Measurements from ENCODE around the gene CAMTA2.

CAMTA2 gene

DNA sequence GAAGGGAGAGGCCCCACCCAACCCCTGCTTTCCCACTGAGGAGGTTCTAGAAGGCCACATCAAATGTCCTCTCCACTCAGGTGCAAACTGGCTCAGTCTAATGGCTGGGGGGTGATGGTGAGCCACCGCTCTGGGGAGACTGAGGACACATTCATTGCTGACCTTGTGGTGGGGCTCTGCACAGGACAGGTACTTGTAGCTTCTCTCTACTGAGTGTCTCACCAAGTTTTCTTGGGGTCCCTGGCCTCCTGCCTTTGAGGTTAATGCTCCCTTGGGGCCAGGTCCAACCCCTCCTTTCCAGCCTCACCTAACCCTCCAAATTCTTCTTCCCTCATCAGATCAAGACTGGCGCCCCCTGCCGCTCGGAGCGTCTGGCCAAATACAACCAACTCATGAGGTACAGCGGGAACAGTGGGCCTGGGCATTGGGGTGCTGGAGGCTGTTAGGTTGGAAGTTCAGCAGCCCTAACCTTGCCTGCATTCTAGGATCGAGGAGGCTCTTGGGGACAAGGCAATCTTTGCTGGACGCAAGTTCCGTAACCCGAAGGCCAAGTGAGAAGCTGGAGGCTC lies 30.9 kb downstream of the CAMTA2 start:
- H3K4me3 ChIP-seq (ENCODE audit: insufficient read depth, low read depth, low read length, poor library complexity, severe bottlenecking) = no peak overlapping the region
- no peak overlapping the region for H3K27ac ChIP-seq (ENCODE audit: insufficient read depth, low read length, poor library complexity, severe bottlenecking)
- no peaks in the 10 kb centered on the region for H3K9me3 ChIP-seq (ENCODE audit: control insufficient read depth, low read length)
- H3K27me3 ChIP-seq (replicated peaks; ENCODE audit: control insufficient read depth, insufficient read depth, low read length, poor library complexity, severe bottlenecking) = no peaks in the 10 kb centered on the region
- H3K4me1 ChIP-seq (ENCODE audit: control insufficient read depth, insufficient read depth, low read length, poor library complexity, severe bottlenecking) = no peaks in the 10 kb centered on the region
- H3K36me3 ChIP-seq (ENCODE audit: control insufficient read depth, insufficient read depth, low read length) = peaks cover 18% of the 10 kb centered on the region
- DNase-seq = no peak

DNA sequence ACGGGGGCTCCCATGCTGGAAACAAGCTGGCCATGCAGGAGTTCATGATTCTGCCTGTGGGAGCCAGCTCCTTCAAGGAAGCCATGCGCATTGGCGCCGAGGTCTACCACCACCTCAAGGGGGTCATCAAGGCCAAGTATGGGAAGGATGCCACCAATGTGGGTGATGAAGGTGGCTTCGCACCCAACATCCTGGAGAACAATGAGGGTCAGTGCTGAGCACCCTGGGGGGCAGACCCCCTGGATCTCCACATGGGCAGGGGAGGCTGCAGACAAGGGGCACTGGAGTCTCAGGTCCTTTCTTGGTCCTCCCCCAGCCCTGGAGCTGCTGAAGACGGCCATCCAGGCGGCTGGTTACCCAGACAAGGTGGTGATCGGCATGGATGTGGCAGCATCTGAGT lies 32.4 kb downstream of the CAMTA2 start:
- Histone ChIP-seq H3K4me1 (ENCODE audit: control insufficient read depth, insufficient read depth, low read length, poor library complexity, severe bottlenecking) (peaks cover 7% of the 10 kb centered on the region), H3K4me3 (ENCODE audit: insufficient read depth, low read depth, low read length, poor library complexity, severe bottlenecking) (no peak overlapping the region), H3K27ac (ENCODE audit: insufficient read depth, low read length, poor library complexity, severe bottlenecking) (no peak overlapping the region), H3K9me3 (ENCODE audit: control insufficient read depth, low read length) (no peaks in the 10 kb centered on the region), H3K36me3 (ENCODE audit: control insufficient read depth, insufficient read depth, low read length) (peaks cover 9% of the 10 kb centered on the region), H3K27me3 (replicated peaks; ENCODE audit: control insufficient read depth, insufficient read depth, low read length, poor library complexity, severe bottlenecking) (no peaks in the 10 kb centered on the region)
- DNase-seq = no peak

DNA sequence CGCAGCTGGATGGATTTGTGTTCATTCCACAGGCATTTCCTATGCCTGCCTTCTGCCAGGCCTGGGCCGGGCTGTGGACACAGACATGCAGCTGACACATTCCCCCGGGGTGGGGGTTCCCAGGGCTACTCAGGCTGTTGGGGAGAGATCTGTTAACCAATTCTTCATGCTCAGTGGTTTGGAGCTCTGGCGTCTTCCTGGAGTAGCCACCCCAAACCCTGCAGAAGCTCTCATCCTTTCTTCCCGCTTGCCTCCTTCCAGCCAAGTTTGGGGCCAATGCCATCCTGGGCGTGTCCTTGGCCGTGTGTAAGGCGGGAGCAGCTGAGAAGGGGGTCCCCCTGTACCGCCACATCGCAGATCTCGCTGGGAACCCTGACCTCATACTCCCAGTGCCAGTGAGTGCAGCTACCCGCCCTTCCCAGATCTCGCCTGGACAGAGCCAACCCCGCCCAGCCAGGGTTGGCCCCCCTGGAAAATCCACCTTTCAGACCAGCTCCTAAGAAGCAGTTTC lies 34.0 kb downstream of the CAMTA2 start:
- no peak overlapping the region for H3K4me3 ChIP-seq (ENCODE audit: insufficient read depth, low read depth, low read length, poor library complexity, severe bottlenecking)
- no peaks in the 10 kb centered on the region for H3K36me3 ChIP-seq (ENCODE audit: control insufficient read depth, insufficient read depth, low read length)
- H3K27me3 ChIP-seq (replicated peaks; ENCODE audit: control insufficient read depth, insufficient read depth, low read length, poor library complexity, severe bottlenecking) = no peaks in the 10 kb centered on the region
- no peak overlapping the region for H3K27ac ChIP-seq (ENCODE audit: insufficient read depth, low read length, poor library complexity, severe bottlenecking)
- no peaks in the 10 kb centered on the region for H3K9me3 ChIP-seq (ENCODE audit: control insufficient read depth, low read length)
- DNase-seq = no peak
- peaks cover 17% of the 10 kb centered on the region for H3K4me1 ChIP-seq (ENCODE audit: control insufficient read depth, insufficient read depth, low read length, poor library complexity, severe bottlenecking)

DNA sequence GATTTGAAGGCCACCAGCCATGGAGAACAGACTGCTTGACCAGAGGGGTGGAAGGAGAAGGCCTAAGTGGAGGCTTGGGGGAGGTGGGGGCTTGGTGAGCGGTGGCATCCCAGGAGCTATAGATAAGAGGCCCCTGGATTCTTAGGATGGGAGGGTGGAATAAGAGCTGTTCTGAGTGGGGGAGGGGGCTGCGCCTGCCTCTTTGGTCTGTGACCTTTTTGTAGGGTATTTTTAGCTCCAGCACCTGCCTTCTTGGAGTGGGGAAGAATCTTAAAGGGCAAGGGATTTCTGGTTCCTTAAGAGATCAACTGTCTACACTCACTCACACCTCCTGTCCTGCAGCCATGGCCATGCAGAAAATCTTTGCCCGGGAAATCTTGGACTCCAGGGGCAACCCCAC lies 36.0 kb downstream of the CAMTA2 start:
- Histone ChIP-seq H3K9me3 (ENCODE audit: control insufficient read depth, low read length) (no peaks in the 10 kb centered on the region), H3K36me3 (ENCODE audit: control insufficient read depth, insufficient read depth, low read length) (peaks cover 3% of the 10 kb centered on the region), H3K4me3 (ENCODE audit: insufficient read depth, low read depth, low read length, poor library complexity, severe bottlenecking) (no peak overlapping the region), H3K27me3 (replicated peaks; ENCODE audit: control insufficient read depth, insufficient read depth, low read length, poor library complexity, severe bottlenecking) (no peaks in the 10 kb centered on the region), H3K27ac (ENCODE audit: insufficient read depth, low read length, poor library complexity, severe bottlenecking) (no peak overlapping the region), H3K4me1 (ENCODE audit: control insufficient read depth, insufficient read depth, low read length, poor library complexity, severe bottlenecking) (peaks cover 23% of the 10 kb centered on the region)
- DNase-seq = no peak

DNA sequence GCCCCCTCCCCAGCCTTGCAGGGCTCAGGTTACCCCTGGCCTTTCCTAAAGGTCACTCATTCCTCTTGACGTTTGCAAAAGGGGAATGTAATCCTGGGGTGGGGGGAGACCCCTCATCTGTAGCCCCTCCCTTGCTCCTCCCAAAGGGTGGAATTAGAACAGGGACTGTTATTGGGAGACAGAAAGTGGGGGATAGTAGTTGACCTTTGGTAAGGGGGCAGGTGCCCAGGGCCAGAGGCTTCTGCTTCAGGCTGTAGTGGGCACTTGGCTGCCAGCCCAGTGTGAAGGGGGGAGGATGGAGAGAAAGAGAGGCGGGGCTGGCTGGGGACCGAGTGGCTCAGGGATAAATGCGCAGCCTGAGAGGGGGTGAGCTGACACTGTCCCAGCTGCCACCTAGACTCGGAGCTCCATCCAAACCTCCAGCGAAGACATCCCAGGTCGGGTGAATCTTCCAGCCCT lies 36.7 kb downstream of the CAMTA2 start, which contains the start of gene ENO3:
Gene ENO3, plus strand, starts transcription at position 374 of the 459 bp plus-strand sequence. CDS start 711 bp downstream, outside the sequence.
- H3K4me1 ChIP-seq (ENCODE audit: control insufficient read depth, insufficient read depth, low read length, poor library complexity, severe bottlenecking) = peaks cover 30% of the 10 kb centered on the region
- DNase-seq = no peak
- peak within 1 kb of the TSS; percentile 11 for H3K4me3 ChIP-seq (ENCODE audit: insufficient read depth, low read depth, low read length, poor library complexity, severe bottlenecking)
- H3K27ac ChIP-seq (ENCODE audit: insufficient read depth, low read length, poor library complexity, severe bottlenecking) = peak within 1 kb of the TSS; percentile 94
- H3K36me3 ChIP-seq (ENCODE audit: control insufficient read depth, insufficient read depth, low read length) = peaks cover 8% of the 10 kb centered on the region
- no peaks in the 10 kb centered on the region for H3K27me3 ChIP-seq (replicated peaks; ENCODE audit: control insufficient read depth, insufficient read depth, low read length, poor library complexity, severe bottlenecking)
- no peaks in the 10 kb centered on the region for H3K9me3 ChIP-seq (ENCODE audit: control insufficient read depth, low read length)

DNA sequence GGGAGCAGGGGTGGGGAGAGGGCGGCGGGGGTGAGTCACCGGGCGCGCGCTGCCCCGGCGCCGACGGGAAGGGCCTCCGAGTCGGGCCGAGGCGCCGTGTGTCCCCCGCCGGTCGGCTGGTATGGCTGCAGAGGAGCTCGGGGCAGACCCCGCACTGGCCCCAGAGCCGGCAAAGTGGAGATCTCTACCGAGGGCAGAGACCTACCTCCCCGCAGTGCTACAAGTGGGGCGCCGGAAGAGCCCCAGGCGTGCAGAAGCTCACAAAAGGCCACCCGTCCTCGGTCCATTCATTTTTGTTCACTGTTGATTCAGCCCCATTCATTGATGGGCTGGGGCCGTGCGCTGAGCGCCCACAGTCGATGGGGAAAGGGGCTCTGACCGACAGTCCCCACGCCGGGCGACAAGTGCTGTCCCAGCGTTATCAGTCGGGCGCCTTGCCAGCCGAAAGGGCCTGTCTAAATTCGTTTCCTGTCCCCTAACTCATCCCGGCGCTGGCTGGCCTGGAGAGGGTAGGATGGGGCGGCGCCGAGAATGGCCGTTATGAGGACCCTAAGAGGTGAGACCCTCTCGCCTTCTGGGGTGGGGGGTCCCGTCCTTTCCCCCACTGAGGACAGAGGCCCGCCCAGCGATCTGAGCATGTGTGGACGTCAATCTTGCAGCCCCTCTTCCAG lies 37.3 kb downstream of the CAMTA2 start:
- Histone ChIP-seq H3K4me3 (ENCODE audit: insufficient read depth, low read depth, low read length, poor library complexity, severe bottlenecking) (peak overlapping the region; percentile 11), H3K27ac (ENCODE audit: insufficient read depth, low read length, poor library complexity, severe bottlenecking) (peak overlapping the region; percentile 94), H3K27me3 (replicated peaks; ENCODE audit: control insufficient read depth, insufficient read depth, low read length, poor library complexity, severe bottlenecking) (no peaks in the 10 kb centered on the region), H3K36me3 (ENCODE audit: control insufficient read depth, insufficient read depth, low read length) (peaks cover 12% of the 10 kb centered on the region), H3K9me3 (ENCODE audit: control insufficient read depth, low read length) (no peaks in the 10 kb centered on the region), H3K4me1 (ENCODE audit: control insufficient read depth, insufficient read depth, low read length, poor library complexity, severe bottlenecking) (peaks cover 35% of the 10 kb centered on the region)
- DNase-seq = no peak

DNA sequence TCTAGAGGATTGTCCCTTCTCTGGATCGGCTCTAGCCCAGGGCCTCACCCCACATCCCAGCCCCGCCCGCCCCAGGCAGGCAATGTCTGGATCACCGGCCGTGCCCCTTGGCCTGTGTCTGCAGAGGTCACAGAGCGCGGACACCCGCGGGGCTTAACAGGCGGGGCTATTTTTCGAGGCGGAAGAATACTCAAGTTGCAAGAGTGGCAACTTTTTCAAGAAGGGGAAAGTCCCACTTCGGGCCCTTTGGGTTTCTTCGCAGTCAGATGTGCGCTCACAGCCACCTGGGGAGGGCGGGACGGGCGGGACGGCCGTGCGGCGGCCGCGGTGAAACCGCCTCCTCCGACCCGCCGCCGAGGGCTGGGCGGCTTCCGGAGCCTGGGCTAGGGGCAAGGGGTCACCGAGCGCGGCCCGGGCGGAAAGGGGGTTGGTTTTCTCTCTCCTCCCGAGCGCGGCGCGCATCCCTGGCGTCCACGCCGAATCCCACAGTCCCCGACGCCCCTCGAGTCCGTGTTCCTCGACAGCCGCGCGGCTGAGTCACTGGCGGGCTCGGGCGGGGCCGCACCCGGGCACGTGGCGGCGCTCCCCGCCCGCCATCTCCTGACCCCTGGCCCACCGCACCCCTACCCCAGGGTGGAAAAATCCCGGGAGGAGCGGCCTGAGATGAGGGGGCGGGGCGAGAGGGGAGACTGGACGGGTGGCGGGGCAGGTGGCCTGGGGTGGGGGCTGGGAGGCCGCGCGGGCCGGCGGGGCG lies 38.0 kb downstream of the CAMTA2 start:
- peak overlapping the region; percentile 94 for H3K27ac ChIP-seq (ENCODE audit: insufficient read depth, low read length, poor library complexity, severe bottlenecking)
- no peaks in the 10 kb centered on the region for H3K9me3 ChIP-seq (ENCODE audit: control insufficient read depth, low read length)
- H3K36me3 ChIP-seq (ENCODE audit: control insufficient read depth, insufficient read depth, low read length) = peaks cover 18% of the 10 kb centered on the region
- H3K4me1 ChIP-seq (ENCODE audit: control insufficient read depth, insufficient read depth, low read length, poor library complexity, severe bottlenecking) = peaks cover 43% of the 10 kb centered on the region
- H3K4me3 ChIP-seq (ENCODE audit: insufficient read depth, low read depth, low read length, poor library complexity, severe bottlenecking) = peak overlapping the region; percentile 99
- peak; percentile 65 to 72 (median 72) for DNase-seq
- no peaks in the 10 kb centered on the region for H3K27me3 ChIP-seq (replicated peaks; ENCODE audit: control insufficient read depth, insufficient read depth, low read length, poor library complexity, severe bottlenecking)

DNA sequence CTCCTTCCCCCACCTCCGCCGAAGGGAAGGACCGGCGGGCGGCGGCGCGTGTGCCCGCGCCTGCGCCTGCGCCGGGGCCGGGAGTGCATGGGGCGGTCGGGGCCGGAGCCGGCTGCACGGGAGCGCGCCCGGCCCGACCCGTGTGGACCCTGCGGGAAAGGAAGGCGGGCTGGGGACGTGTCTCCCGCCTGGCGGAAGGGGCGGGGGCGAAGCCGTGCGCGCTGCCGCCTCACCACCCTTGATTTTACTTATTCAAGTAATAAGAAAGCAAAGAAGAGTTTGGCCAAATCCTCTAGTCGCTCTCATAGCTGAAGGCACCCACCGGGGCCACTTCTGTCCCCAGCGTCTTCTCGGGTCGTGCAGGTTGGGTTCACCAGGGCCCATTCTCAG lies 38.5 kb downstream of the CAMTA2 start:
- Histone ChIP-seq H3K4me1 (ENCODE audit: control insufficient read depth, insufficient read depth, low read length, poor library complexity, severe bottlenecking) (peaks cover 48% of the 10 kb centered on the region), H3K9me3 (ENCODE audit: control insufficient read depth, low read length) (no peaks in the 10 kb centered on the region), H3K27ac (ENCODE audit: insufficient read depth, low read length, poor library complexity, severe bottlenecking) (peak overlapping the region; percentile 94), H3K4me3 (ENCODE audit: insufficient read depth, low read depth, low read length, poor library complexity, severe bottlenecking) (peak overlapping the region; percentile 99), H3K27me3 (replicated peaks; ENCODE audit: control insufficient read depth, insufficient read depth, low read length, poor library complexity, severe bottlenecking) (no peaks in the 10 kb centered on the region), H3K36me3 (ENCODE audit: control insufficient read depth, insufficient read depth, low read length) (peaks cover 20% of the 10 kb centered on the region)
- DNase-seq = peak; percentile 54 to 63 (median 55)

DNA sequence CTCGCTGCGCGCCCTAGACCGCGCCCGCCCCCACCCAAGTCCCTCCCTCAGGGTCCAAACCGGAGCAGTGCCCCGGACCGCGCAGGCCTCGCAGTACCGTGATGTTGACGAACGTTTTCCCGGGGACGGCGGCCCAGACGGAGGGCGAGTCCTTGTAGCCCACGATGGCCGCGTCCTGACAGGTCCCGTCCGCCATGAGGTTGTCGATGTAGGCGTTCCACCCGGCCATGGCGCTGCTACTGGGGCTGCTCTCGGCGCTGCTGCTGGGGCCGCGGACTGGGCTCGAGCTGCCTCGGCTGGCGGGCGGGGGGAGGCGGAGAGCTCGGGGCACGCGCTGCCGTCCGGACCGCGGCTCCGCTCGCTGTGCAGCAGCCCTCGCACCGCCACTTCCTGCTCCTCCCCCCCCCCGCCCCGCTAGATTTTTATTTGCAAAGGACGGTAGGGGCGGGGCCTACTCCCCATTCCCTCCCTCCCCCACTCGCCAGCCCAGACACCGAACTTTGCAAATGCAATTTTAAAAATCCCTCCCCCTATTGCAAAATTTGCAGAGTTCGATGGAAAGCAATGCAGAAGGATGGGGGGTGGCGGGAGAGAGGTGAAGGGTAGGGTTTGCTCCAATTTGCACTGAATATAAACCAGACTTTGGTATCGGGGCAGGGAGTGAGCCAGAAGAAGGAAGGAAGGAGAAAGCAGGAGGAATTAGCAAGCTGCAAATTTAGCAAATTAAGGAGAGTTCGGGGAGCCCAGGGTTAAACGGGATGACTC lies 39.1 kb downstream of the CAMTA2 start, which contains the start of gene PFN1:
Gene PFN1, minus strand, starts transcription at position 365 of the 765 bp plus-strand sequence. Its CDS starts 136 bp downstream, at position 229.
- Histone ChIP-seq H3K27ac (ENCODE audit: insufficient read depth, low read length, poor library complexity, severe bottlenecking) (peak within 1 kb of the TSS; percentile 94), H3K9me3 (ENCODE audit: control insufficient read depth, low read length) (no peaks in the 10 kb centered on the region), H3K4me3 (ENCODE audit: insufficient read depth, low read depth, low read length, poor library complexity, severe bottlenecking) (peak within 1 kb of the TSS; percentile 99), H3K36me3 (ENCODE audit: control insufficient read depth, insufficient read depth, low read length) (peaks cover 22% of the 10 kb centered on the region), H3K27me3 (replicated peaks; ENCODE audit: control insufficient read depth, insufficient read depth, low read length, poor library complexity, severe bottlenecking) (no peaks in the 10 kb centered on the region), H3K4me1 (ENCODE audit: control insufficient read depth, insufficient read depth, low read length, poor library complexity, severe bottlenecking) (peaks cover 54% of the 10 kb centered on the region)
- DNase-seq = peak; percentile 82 to 85 (median 82)

Data from effector memory CD4-positive, alpha-beta T cell (primary cell).